PC-3 (cell line): Measurements from ENCODE around the gene RC3H2. TPM values are rescaled to one million over a fixed set of nuclear protein-coding genes. Genes with fewer than 3 reads are reported as not detected.
A peak's percentile ranks its signal among the peaks of the same experiment; 100 is the strongest.

Experiments used
- ATAC-seq: fragments of 200-7000 bp; cut with Tn5 transposase; 2 replicates; pipeline ENCODE4 v1.9.1; 2020; ENCODE audit warnings: mild to moderate bottlenecking, moderate library complexity
- BruUV-seq: library from RNA; stranded (reverse); fragments of 400-500 nt; replicated peaks from 2 replicates; lab custom pipeline; 2021; lab: Mats Ljungman, UMichigan
- CTCF ChIA-PET: fragments of 300-600 bp; sonication (Branson Sonifier 250); formaldehyde crosslinking; loops from one replicate; lab custom pipeline; 2022; ENCODE audit warnings: antibody characterized with exemption; lab: Charles Lee
- POLR2A ChIA-PET: fragments of 300-600 bp; sonication (Branson Sonifier 250); formaldehyde crosslinking; loops from one replicate; lab custom pipeline; 2022; ENCODE audit warnings: antibody characterized with exemption; ENCODE audit not compliant: unreplicated experiment; lab: Charles Lee
- DNase-seq: peaks from one replicate; pipeline ENCODE4 v3.0.0-alpha.2; 2015
- H2AFZ ChIP-seq: fragments of 300-600 bp; sonication (generic); 2 replicates; pipeline ENCODE4 v1.6.0; 2016; ENCODE audit warnings: antibody characterized with exemption, low read length
- H3F3A ChIP-seq: fragments of 300-600 bp; sonication (generic); one replicate; pipeline ENCODE4 v1.6.0; 2017; ENCODE audit warnings: antibody characterized with exemption, low read length, control low read depth, mild to moderate bottlenecking; ENCODE audit not compliant: unreplicated experiment
- H3K27ac ChIP-seq: fragments of 300-600 bp; sonication (generic); 2 replicates; pipeline ENCODE4 v1.5.1; 2016; ENCODE audit warnings: mild to moderate bottlenecking, low read length
- H3K27me3 ChIP-seq: fragments of 300-600 bp; sonication (generic); 2 replicates; pipeline ENCODE4 v1.6.1; 2016; ENCODE audit warnings: low read length, mixed read lengths
- H3K36me3 ChIP-seq: fragments of 300-600 bp; sonication (generic); 2 replicates; pipeline ENCODE4 v1.6.1; 2016; ENCODE audit warnings: low read depth, mixed run types, low read length, mixed read lengths
- H3K4me1 ChIP-seq: fragments of 300-600 bp; sonication (generic); 2 replicates; pipeline ENCODE4 v1.5.1; 2016; ENCODE audit warnings: low read length; ENCODE audit not compliant: insufficient read depth
- H3K4me2 ChIP-seq: fragments of 300-600 bp; sonication (generic); 2 replicates; pipeline ENCODE4 v1.6.0; 2016; ENCODE audit warnings: low read length
- H3K4me3 ChIP-seq: fragments of 300-600 bp; sonication (generic); 2 replicates; pipeline ENCODE4 v1.5.1; 2016; ENCODE audit warnings: mild to moderate bottlenecking, low read length, mixed read lengths
- H3K79me2 ChIP-seq: fragments of 300-600 bp; sonication (generic); 2 replicates; pipeline ENCODE4 v1.6.1; 2017; ENCODE audit warnings: low read length, mixed read lengths
- H3K9ac ChIP-seq: fragments of 300-600 bp; sonication (generic); 2 replicates; pipeline ENCODE4 v1.6.0; 2016; ENCODE audit warnings: mild to moderate bottlenecking, low read length
- H3K9me2 ChIP-seq: fragments of 300-600 bp; sonication (generic); replicated peaks from 2 replicates; pipeline ENCODE4 v1.6.1; 2016; ENCODE audit warnings: mixed run types, low read length, mixed read lengths
- H3K9me3 ChIP-seq: fragments of 300-600 bp; sonication (generic); 2 replicates; pipeline ENCODE4 v1.6.1; 2016; ENCODE audit warnings: low read length, mixed read lengths
- H4K20me1 ChIP-seq: fragments of 300-600 bp; sonication (generic); 2 replicates; pipeline ENCODE4 v1.6.1; 2016; ENCODE audit warnings: low read length, mixed read lengths
- EZH2 ChIP-seq: fragments of 300-600 bp; sonication (generic); IDR thresholded peaks from one replicate; pipeline ENCODE4 v1.6.1; 2017; ENCODE audit warnings: antibody characterized with exemption, mild to moderate bottlenecking, low read length; ENCODE audit not compliant: unreplicated experiment
- EZH2phosphoT487 ChIP-seq: fragments of 300-600 bp; sonication (generic); IDR thresholded peaks from 2 replicates; pipeline ENCODE4 v1.6.1; 2018; ENCODE audit warnings: mild to moderate bottlenecking, antibody characterized with exemption, low read length, borderline replicate concordance
- intact Hi-C: fragments of 100-400 bp; cut with micrococcal nuclease; formaldehyde crosslinking; loops from 2 replicates; pipeline ENCODE4 v1.9.0; 2023
- total RNA-seq: library from RNA; depleted of rRNA; stranded (reverse); fragments of >200 nt; gene quantifications from 2 replicates; pipeline ENCODE4 v1.2.3, GENCODE V29; 2014
- TF ChIP-seq, protein P1 (sequence below): fragments of 300-600 bp; sonication (generic); conservative IDR thresholded peaks from 2 replicates; pipeline ENCODE4 v1.5.1; 2017; ENCODE audit warnings: antibody characterized with exemption, low read depth, mild to moderate bottlenecking, low read length

RC3H2 gene
- total RNA-seq, 1 experiment from 2014 or later, result 23.0 TPM

DNA sequence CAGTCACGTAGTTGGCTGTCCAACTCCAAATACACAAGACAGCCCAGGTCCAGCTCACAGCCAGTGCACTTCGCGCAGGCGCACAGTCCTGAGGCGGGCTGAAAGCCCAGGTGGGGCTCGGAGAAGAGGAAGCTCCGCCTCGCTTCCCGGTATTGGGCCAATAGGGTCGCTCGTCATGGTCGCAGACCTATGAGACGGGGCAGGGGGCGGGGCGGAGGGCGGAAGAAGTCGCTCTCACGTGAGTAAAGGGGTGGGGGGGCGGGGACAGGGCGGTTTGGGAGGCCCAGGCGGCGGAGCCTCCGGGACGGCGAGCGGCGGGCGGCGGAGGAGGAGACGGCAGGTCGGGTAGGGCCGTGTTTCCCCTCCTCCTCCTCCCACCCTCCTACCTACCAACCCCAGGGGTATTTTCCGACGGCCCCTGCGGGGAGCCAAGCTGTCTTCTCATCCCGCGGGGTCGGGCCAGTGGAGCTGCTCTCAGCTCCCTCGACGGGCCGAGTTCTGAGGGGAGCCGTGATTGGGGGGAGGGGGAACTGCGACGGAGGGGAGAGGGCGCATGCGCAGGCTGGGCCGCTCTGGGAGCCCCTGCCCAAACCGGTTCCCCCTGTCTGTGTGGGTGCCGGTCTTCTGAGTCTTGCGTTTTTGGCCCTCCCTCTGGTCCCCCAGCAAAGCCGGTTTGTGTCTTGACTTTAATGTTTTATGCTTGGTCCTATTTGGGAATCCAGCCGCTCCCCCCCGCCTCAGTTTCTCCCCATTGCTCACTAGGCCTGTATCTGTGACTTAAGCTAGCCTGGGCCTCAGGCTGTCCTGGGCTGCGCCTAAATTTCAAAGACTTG lies 35.8 kb upstream of the RC3H2 start, which contains the start of gene RABGAP1:
TSS of gene RABGAP1 (plus strand) at position 272 of the 833 bp plus-strand sequence. CDS start 16,040 bp downstream, outside the sequence.
- peak within 1 kb of the TSS; percentile 86 for H3K4me3 ChIP-seq
- peak within 1 kb of the TSS; percentile 80 for H3K27ac ChIP-seq
- BruUV-seq, result no TSS peak
- DNase-seq (peak; percentile 97), ATAC-seq (peak; percentile 98)
- H3K9me3 ChIP-seq, result no peaks in the 10 kb centered on the region
- no peaks in the 10 kb centered on the region for H3F3A ChIP-seq
- intact Hi-C loops, result loop anchor here (2.0 kb wide), 1 partner anchor 36 kb away; the partner anchor contains the start of gene RC3H2
- H3K9ac ChIP-seq, result peak within 1 kb of the TSS; percentile 84
- H3K4me1 ChIP-seq, result no peaks in the 10 kb centered on the region
- no peaks in the 10 kb centered on the region for H3K27me3 ChIP-seq
- TF ChIP-seq, protein P1, sequence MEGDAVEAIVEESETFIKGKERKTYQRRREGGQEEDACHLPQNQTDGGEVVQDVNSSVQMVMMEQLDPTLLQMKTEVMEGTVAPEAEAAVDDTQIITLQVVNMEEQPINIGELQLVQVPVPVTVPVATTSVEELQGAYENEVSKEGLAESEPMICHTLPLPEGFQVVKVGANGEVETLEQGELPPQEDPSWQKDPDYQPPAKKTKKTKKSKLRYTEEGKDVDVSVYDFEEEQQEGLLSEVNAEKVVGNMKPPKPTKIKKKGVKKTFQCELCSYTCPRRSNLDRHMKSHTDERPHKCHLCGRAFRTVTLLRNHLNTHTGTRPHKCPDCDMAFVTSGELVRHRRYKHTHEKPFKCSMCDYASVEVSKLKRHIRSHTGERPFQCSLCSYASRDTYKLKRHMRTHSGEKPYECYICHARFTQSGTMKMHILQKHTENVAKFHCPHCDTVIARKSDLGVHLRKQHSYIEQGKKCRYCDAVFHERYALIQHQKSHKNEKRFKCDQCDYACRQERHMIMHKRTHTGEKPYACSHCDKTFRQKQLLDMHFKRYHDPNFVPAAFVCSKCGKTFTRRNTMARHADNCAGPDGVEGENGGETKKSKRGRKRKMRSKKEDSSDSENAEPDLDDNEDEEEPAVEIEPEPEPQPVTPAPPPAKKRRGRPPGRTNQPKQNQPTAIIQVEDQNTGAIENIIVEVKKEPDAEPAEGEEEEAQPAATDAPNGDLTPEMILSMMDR, result no peak
- TF ChIP-seq EZH2phosphoT487 (no peak), EZH2 (no peak)
- peaks cover 22% of the 10 kb centered on the region for H3K36me3 ChIP-seq
- H3K79me2 ChIP-seq, result peaks cover 60% of the 10 kb centered on the region
- CTCF ChIA-PET, result interaction anchor here (0.6 to 0.9 kb wide), 2 partner anchors 37 to 50 kb away, joined by 3 read pairs; no protein-coding TSS in a partner anchor
- no peaks in the 10 kb centered on the region for H3K9me2 ChIP-seq
- no peaks in the 10 kb centered on the region; the same call in 1 of the 2 replicates for H4K20me1 ChIP-seq
- H2AFZ ChIP-seq, result peak within 1 kb of the TSS; percentile 66; the same call in 1 of the 2 replicates
- H3K4me2 ChIP-seq, result peak within 1 kb of the TSS; percentile 89
- POLR2A ChIA-PET, result interaction anchor here (0.5 to 0.6 kb wide), 4 partner anchors 11 to 51 kb away, joined by 3 to 6 read pairs (median 4); no protein-coding TSS in a partner anchor

DNA sequence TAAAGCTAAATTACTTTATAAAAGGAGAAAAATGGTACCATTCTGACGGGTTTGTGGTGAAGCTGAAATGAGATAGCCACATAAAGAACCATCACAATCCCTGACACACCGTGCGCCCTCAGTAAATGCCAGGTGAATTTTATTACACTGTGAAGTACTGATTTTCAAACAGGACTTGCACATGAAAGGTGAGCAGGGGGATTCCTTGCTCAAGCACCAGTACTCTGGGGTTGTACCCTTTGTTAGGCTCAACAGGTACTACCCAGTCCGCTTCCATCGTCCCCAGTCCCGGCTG lies 35.2 kb upstream of the RC3H2 start:
- DNase-seq (no peak), ATAC-seq (no peak)
- H3K27ac ChIP-seq, result no peak overlapping the region
- no peak overlapping the region; the same call in 1 of the 2 replicates for H3K9ac ChIP-seq
- no peaks in the 10 kb centered on the region for H3K9me2 ChIP-seq
- intact Hi-C loops, result loop anchor here (2.0 kb wide), 1 partner anchor 36 kb away; the partner anchor contains the start of gene RC3H2
- H3K36me3 ChIP-seq, result peaks cover 22% of the 10 kb centered on the region
- H3K9me3 ChIP-seq, result no peaks in the 10 kb centered on the region
- H4K20me1 ChIP-seq, result no peaks in the 10 kb centered on the region; the same call in 1 of the 2 replicates
- TSS peak; percentile 87 for BruUV-seq
- TF ChIP-seq EZH2phosphoT487 (no peak), EZH2 (no peak)
- TF ChIP-seq, protein P1, result no peak
- no peaks in the 10 kb centered on the region for H3K4me1 ChIP-seq
- H3F3A ChIP-seq, result no peaks in the 10 kb centered on the region
- peaks cover 59% of the 10 kb centered on the region for H3K79me2 ChIP-seq
- ChIA-PET POLR2A (interaction anchor here (0.5 to 0.6 kb wide), 2 partner anchors 11 to 26 kb away, joined by 3 to 4 read pairs; no protein-coding TSS in a partner anchor), CTCF (interaction anchor here (0.6 to 0.9 kb wide), 2 partner anchors 37 to 50 kb away, joined by 3 read pairs; no protein-coding TSS in a partner anchor)
- no peaks in the 10 kb centered on the region for H3K27me3 ChIP-seq
- H3K4me3 ChIP-seq, result peak overlapping the region; percentile 58
- H3K4me2 ChIP-seq, result peak overlapping the region; percentile 83
- peak overlapping the region; percentile 47; the same call in 1 of the 2 replicates for H2AFZ ChIP-seq
